Testis (tissue), 2 donors: Measurements from ENCODE around the gene GALNT9.

ENCODE experiments used
- POLR2A ChIP-seq: fragments of 450-650 bp; IDR thresholded peaks from one replicate; pipeline ENCODE4 v1.6.1; 2017; ENCODE audit warnings: antibody characterized with exemption, mild to moderate bottlenecking, moderate library complexity
- TF ChIP-seq, protein P1 (sequence below), 3 experiments: fragments of 450-650 bp in 2 of 3; fragments of 200-600 bp in 1 of 3; sonication (generic) in 1 of 3; IDR thresholded peaks; one replicate each; pipeline ENCODE4 v1.5.1; 2016 to 2019; ENCODE audit warnings: antibody characterized with exemption in 3 of 3, mild to moderate bottlenecking in 2 of 3, moderate library complexity in 1 of 3

GRCh38 chr12:132340266-132341035 lies 11.1 kb upstream of the GALNT9 start:
- no peak for TF ChIP-seq POLR2A
- TF ChIP-seq, protein P1, sequence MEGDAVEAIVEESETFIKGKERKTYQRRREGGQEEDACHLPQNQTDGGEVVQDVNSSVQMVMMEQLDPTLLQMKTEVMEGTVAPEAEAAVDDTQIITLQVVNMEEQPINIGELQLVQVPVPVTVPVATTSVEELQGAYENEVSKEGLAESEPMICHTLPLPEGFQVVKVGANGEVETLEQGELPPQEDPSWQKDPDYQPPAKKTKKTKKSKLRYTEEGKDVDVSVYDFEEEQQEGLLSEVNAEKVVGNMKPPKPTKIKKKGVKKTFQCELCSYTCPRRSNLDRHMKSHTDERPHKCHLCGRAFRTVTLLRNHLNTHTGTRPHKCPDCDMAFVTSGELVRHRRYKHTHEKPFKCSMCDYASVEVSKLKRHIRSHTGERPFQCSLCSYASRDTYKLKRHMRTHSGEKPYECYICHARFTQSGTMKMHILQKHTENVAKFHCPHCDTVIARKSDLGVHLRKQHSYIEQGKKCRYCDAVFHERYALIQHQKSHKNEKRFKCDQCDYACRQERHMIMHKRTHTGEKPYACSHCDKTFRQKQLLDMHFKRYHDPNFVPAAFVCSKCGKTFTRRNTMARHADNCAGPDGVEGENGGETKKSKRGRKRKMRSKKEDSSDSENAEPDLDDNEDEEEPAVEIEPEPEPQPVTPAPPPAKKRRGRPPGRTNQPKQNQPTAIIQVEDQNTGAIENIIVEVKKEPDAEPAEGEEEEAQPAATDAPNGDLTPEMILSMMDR (IDR thresholded peaks at IDR 0.05): no peak
